IMR-90 (cell line): ENCODE measurements around the gene SLC6A2.

ENCODE experiments used
- BHLHE40 ChIP-seq: fragments of 150-350 bp; IDR thresholded peaks from 2 replicates; pipeline ENCODE4 v1.6.1; 2016; ENCODE audit warnings: mild to moderate bottlenecking, low read depth, low read length
- CEBPB ChIP-seq: IDR thresholded peaks from 2 replicates; pipeline ENCODE4 v1.6.1; 2012; ENCODE audit warnings: low read depth, low read length, improper control_type of control experiment
- CTCF ChIP-seq: conservative IDR thresholded peaks from 2 replicates; pipeline ENCODE4 v1.5.1; 2012; ENCODE audit warnings: mild to moderate bottlenecking, low read depth, low read length, improper control_type of control experiment
- MAFK ChIP-seq: IDR thresholded peaks from 2 replicates; pipeline ENCODE4 v1.6.1; 2012; ENCODE audit warnings: low read depth, low read length, improper control_type of control experiment
- NFE2L2 ChIP-seq: fragments of 150-350 bp; IDR thresholded peaks from 2 replicates; pipeline ENCODE4 v1.6.1; 2016; ENCODE audit warnings: low read depth, mild to moderate bottlenecking, low read length
- POLR2A ChIP-seq: IDR thresholded peaks from 2 replicates; pipeline ENCODE4 v1.6.1; 2012; ENCODE audit warnings: mild to moderate bottlenecking, low read depth, low read length
- RAD21 ChIP-seq: IDR thresholded peaks from 2 replicates; pipeline ENCODE4 v1.6.1; 2012; ENCODE audit warnings: low read length, improper control_type of control experiment
- RCOR1 ChIP-seq: IDR thresholded peaks from 2 replicates; pipeline ENCODE4 v1.6.1; 2012; ENCODE audit warnings: mild to moderate bottlenecking, low read length, improper control_type of control experiment; ENCODE audit not compliant: insufficient replicate concordance
- SMC3 ChIP-seq: fragments of 150-350 bp; IDR thresholded peaks from 2 replicates; pipeline ENCODE4 v1.6.1; 2016; ENCODE audit warnings: low read depth, mild to moderate bottlenecking, antibody characterized with exemption, low read length, moderate library complexity
- USF2 ChIP-seq: fragments of 150-350 bp; IDR thresholded peaks from 2 replicates; pipeline ENCODE4 v1.6.1; 2017; ENCODE audit warnings: mild to moderate bottlenecking, antibody characterized with exemption, low read length, low read depth

- TF ChIP-seq SMC3 (no peak), CTCF (no peak), RAD21 (no peak), USF2 (no peak), POLR2A (no peak), RCOR1 (no peak), BHLHE40 (no peak), CEBPB (no peak), NFE2L2 (no peak), MAFK (no peak)
These were observed 80.9 kb downstream of the SLC6A2 start for GRCh38 chr16:55736671-55737070.
